HepG2 (cell line): ENCODE results near the gene RHBDF2. TPM values are rescaled to one million over a fixed set of nuclear protein-coding genes. Genes with fewer than 3 reads are reported as not detected.

Experiments
- AHR ChIP-seq: IDR thresholded peaks from 2 replicates; pipeline ENCODE4 v1.6.1; 2018; ENCODE audit warnings: missing genetic modification reagents, missing compliant biosample characterization
- ARID2 ChIP-seq: sonication (generic); formaldehyde crosslinking; IDR thresholded peaks from 2 replicates; pipeline ENCODE4 v1.8.1; 2022; ENCODE audit warnings: mild to moderate bottlenecking, missing genetic modification reagents, borderline replicate concordance
- CENPT ChIP-seq: sonication (generic); formaldehyde crosslinking; IDR thresholded peaks from 2 replicates; pipeline ENCODE4 v1.8.0; 2022; ENCODE audit warnings: low read depth, mild to moderate bottlenecking, moderate library complexity, missing genetic modification reagents
- DNMT1 ChIP-seq: sonication (generic); formaldehyde crosslinking; IDR thresholded peaks from 2 replicates; pipeline ENCODE4 v1.5.1; 2020; ENCODE audit warnings: mild to moderate bottlenecking, missing genetic modification reagents
- FOXP4 ChIP-seq: sonication (generic); formaldehyde crosslinking; IDR thresholded peaks from 2 replicates; pipeline ENCODE4 v1.4.0; 2020; ENCODE audit warnings: missing genetic modification reagents
- FUBP1 ChIP-seq: sonication (generic); formaldehyde crosslinking; IDR thresholded peaks from 2 replicates; pipeline ENCODE4 v1.5.1; 2020; ENCODE audit warnings: missing genetic modification reagents, mild to moderate bottlenecking, borderline replicate concordance
- HDAC2 ChIP-seq: sonication (generic); formaldehyde crosslinking; IDR thresholded peaks from 2 replicates; pipeline ENCODE4 v1.4.0; 2020; ENCODE audit warnings: missing genetic modification reagents
- MNT ChIP-seq: fragments of 450-650 bp; IDR thresholded peaks from 2 replicates; pipeline ENCODE4 v1.6.1; 2016
- MTF1 ChIP-seq: sonication (generic); formaldehyde crosslinking; IDR thresholded peaks from 2 replicates; pipeline ENCODE4 v1.5.0; 2020; ENCODE audit warnings: missing genetic modification reagents
- MZF1 ChIP-seq: sonication (generic); formaldehyde crosslinking; IDR thresholded peaks from 2 replicates; pipeline ENCODE4 v1.8.1; 2023; ENCODE audit warnings: mild to moderate bottlenecking, missing genetic modification reagents, borderline replicate concordance
- NFIB ChIP-seq: sonication (generic); formaldehyde crosslinking; IDR thresholded peaks from 2 replicates; pipeline ENCODE4 v1.9.0; 2021; ENCODE audit warnings: missing genetic modification reagents, mild to moderate bottlenecking, borderline replicate concordance
- PHF21A ChIP-seq: sonication (generic); formaldehyde crosslinking; IDR thresholded peaks from 2 replicates; pipeline ENCODE4 v1.5.0; 2020; ENCODE audit warnings: mild to moderate bottlenecking, missing genetic modification reagents
- RAD51 ChIP-seq: fragments of 450-650 bp; IDR thresholded peaks from 2 replicates; pipeline ENCODE4 v1.6.1; 2016; ENCODE audit warnings: borderline replicate concordance
- SMYD3 ChIP-seq: sonication (generic); formaldehyde crosslinking; IDR thresholded peaks from 2 replicates; pipeline ENCODE4 v1.8.1; 2023; ENCODE audit warnings: mild to moderate bottlenecking, missing genetic modification reagents
- TSC22D2 ChIP-seq: sonication (generic); formaldehyde crosslinking; IDR thresholded peaks from 2 replicates; pipeline ENCODE4 v1.5.1; 2020; ENCODE audit warnings: missing genetic modification reagents, mild to moderate bottlenecking, borderline replicate concordance
- ZBTB42 ChIP-seq: sonication (generic); formaldehyde crosslinking; IDR thresholded peaks from 2 replicates; pipeline ENCODE4 v1.5.0; 2020; ENCODE audit warnings: mild to moderate bottlenecking, missing genetic modification reagents
- ZFP36L1 ChIP-seq: sonication (generic); formaldehyde crosslinking; IDR thresholded peaks from 2 replicates; pipeline ENCODE4 v1.8.0; 2022; ENCODE audit warnings: mild to moderate bottlenecking, missing genetic modification reagents, moderate library complexity
- ZFYVE20 ChIP-seq: sonication (generic); formaldehyde crosslinking; IDR thresholded peaks from 2 replicates; pipeline ENCODE4 v1.8.0; 2023; ENCODE audit warnings: low read depth, mild to moderate bottlenecking, moderate library complexity, missing genetic modification reagents, borderline replicate concordance
- ZNF263 ChIP-seq: sonication (generic); formaldehyde crosslinking; IDR thresholded peaks from 2 replicates; pipeline ENCODE4 v1.4.0; 2020; ENCODE audit warnings: missing genetic modification reagents
- ZNF512B ChIP-seq: sonication (generic); formaldehyde crosslinking; IDR thresholded peaks from 2 replicates; pipeline ENCODE4 v1.5.1; 2020; ENCODE audit warnings: missing genetic modification reagents, mild to moderate bottlenecking, borderline replicate concordance
- ZNF543 ChIP-seq: sonication (generic); formaldehyde crosslinking; IDR thresholded peaks from 2 replicates; pipeline ENCODE4 v1.4.0; 2020; ENCODE audit warnings: mild to moderate bottlenecking, missing genetic modification reagents
- ZNF749 ChIP-seq: sonication (generic); formaldehyde crosslinking; IDR thresholded peaks from 2 replicates; pipeline ENCODE4 v1.8.0; 2022; ENCODE audit warnings: mild to moderate bottlenecking, missing genetic modification reagents, moderate library complexity, borderline replicate concordance
- ZNF788 ChIP-seq: sonication (generic); formaldehyde crosslinking; IDR thresholded peaks from 2 replicates; pipeline ENCODE4 v1.5.0; 2020; ENCODE audit warnings: mild to moderate bottlenecking, missing genetic modification reagents, borderline replicate concordance
- polyA plus RNA-seq, 8 experiments: library from polyadenylated mRNA; depleted of rRNA in 3 of 8; stranded (reverse) in 7 of 8; unstranded in 1 of 8; fragments of >200 nt; fragmentation: Illumina TruSeq in 4 of 8; extraction: Trizol in 4 of 8; gene quantifications; 2 replicates each; pipeline versions ENCODE4 v1.2.1 to v1.2.3, GENCODE V29; 2011 to 2016; ENCODE audit warnings: low read depth in 4 of 8, missing spikeins in 1 of 8, mixed read lengths in 1 of 8; ENCODE audit not compliant: insufficient read depth in 1 of 8
- total RNA-seq, 5 experiments: library from RNA; depleted of rRNA; stranded (reverse); fragments of >200 nt; fragmentation: Illumina TruSeq; extraction: Trizol; gene quantifications; 2 replicates each; pipeline ENCODE4 v1.2.3, GENCODE V29; 2016; ENCODE audit warnings: low read depth in 1 of 5

RHBDF2 gene
- total and polyA plus RNA-seq, 2 of the 13 experiments (the other 11 are each of a cell fraction or from before 2014, with no cell fraction given) = 7.8 to 24.2 TPM

GRCh38 chr17:76501827-76502307, 644 bp upstream of the RHBDF2 start (continued):
- peak; percentile 3; the same call in 1 of the 2 replicates for TF ChIP-seq HDAC2 (CRISPR knock-in tag)
- TF ChIP-seq ZNF543 = peak; percentile 70
- TF ChIP-seq ZBTB42 = no peak
- peak; percentile 46; the same call in 1 of the 2 replicates for TF ChIP-seq ZNF788 (CRISPR knock-in tag)
- no peak for TF ChIP-seq ZFP36L1 (CRISPR knock-in tag)
- no peak for TF ChIP-seq MTF1 (CRISPR knock-in tag)
- no peak for TF ChIP-seq TSC22D2 (CRISPR knock-in tag)
- TF ChIP-seq FOXP4 = peak; percentile 36; the same call in 1 of the 2 replicates
- no peak for TF ChIP-seq NFIB (CRISPR knock-in tag)
- no peak for TF ChIP-seq FUBP1 (CRISPR knock-in tag)
- 0 out of 2 replicates have a peak, but pooled peaks have one; percentile 18 for TF ChIP-seq CENPT (CRISPR knock-in tag)
- no peak; the same call in 1 of the 2 replicates for TF ChIP-seq ZNF512B (CRISPR knock-in tag)
- no peak for TF ChIP-seq ZFYVE20 (CRISPR knock-in tag)
- no peak for TF ChIP-seq ZNF749 (CRISPR knock-in tag)
- TF ChIP-seq DNMT1 (CRISPR knock-in tag) = no peak
- TF ChIP-seq PHF21A = 0 out of 2 replicates have a peak, but pooled peaks have one; percentile 8
- TF ChIP-seq RAD51 = no peak
- TF ChIP-seq ARID2 (CRISPR knock-in tag) = no peak
- TF ChIP-seq ZNF263 = no peak
- TF ChIP-seq MZF1 (CRISPR knock-in tag) = no peak
- TF ChIP-seq MNT = no peak
- TF ChIP-seq SMYD3 (CRISPR knock-in tag) = no peak
- 0 out of 2 replicates have a peak, but pooled peaks have one; percentile 12 for TF ChIP-seq AHR (CRISPR knock-in tag)
